T-cell (primary cell): ENCODE results near the gene HSPA14. TPM values are rescaled to one million over a fixed set of nuclear protein-coding genes. Genes with fewer than 3 reads are reported as not detected.

Experiments
- ATAC-seq, 4 experiments: fragments of 200-7000 bp in 3 of 4; fragments of 150-1000 bp in 1 of 4; cut with Tn5 transposase; replicated peaks in 1 of 4; 1 replicate in 3 of 4; 2 replicates in 1 of 4; pipeline ENCODE4 v1.10.0; 2021; ENCODE audit warnings: moderate library complexity in 3 of 4, mild to moderate bottlenecking in 2 of 4, moderate number of reproducible peaks in 1 of 4
- CTCF ChIA-PET, 2 donors: fragments of 300-600 bp; sonication (Branson Sonifier 250); formaldehyde crosslinking; loops; one replicate each; lab custom pipeline; 2022; ENCODE audit warnings: antibody characterized with exemption in 2 of 2; lab: Charles Lee
- POLR2A ChIA-PET, 2 donors: fragments of 300-600 bp; sonication (Branson Sonifier 250); formaldehyde crosslinking; loops; one replicate each; lab custom pipeline; 2022; ENCODE audit warnings: antibody characterized with exemption in 2 of 2; lab: Charles Lee
- DNase-seq, 35 experiments: peaks; one replicate each; pipeline versions ENCODE4 v3.0.0 to v3.0.0-alpha.2; 2013 to 2023
- H3K27ac ChIP-seq: one replicate; pipeline ENCODE4 v1.5.1; 2013; ENCODE audit warnings: low read length
- H3K27me3 ChIP-seq, 2 experiments: replicated peaks in 1 of 2; 1 replicate in 1 of 2; 2 replicates in 1 of 2; pipeline versions ENCODE4 v1.6.1 to v1.7.0; 2013; ENCODE audit warnings: low read length in 1 of 2, mixed read lengths in 1 of 2; ENCODE audit not compliant: control insufficient read depth in 2 of 2, insufficient read depth in 2 of 2; ENCODE audit errors: extremely low read depth in 1 of 2
- H3K36me3 ChIP-seq, 2 donors: 1 replicate in 1 of 2; 2 replicates in 1 of 2; pipeline versions ENCODE4 v1.6.1 to v1.7.0; 2013; ENCODE audit warnings: low read length in 1 of 2; ENCODE audit not compliant: control insufficient read depth in 2 of 2, insufficient read depth in 1 of 2; ENCODE audit errors: extremely low read depth in 1 of 2
- H3K4me1 ChIP-seq, 2 experiments: 1 replicate in 1 of 2; 2 replicates in 1 of 2; pipeline versions ENCODE4 v1.6.1 to v1.7.0; 2013; ENCODE audit warnings: low read length in 2 of 2, mixed read lengths in 1 of 2; ENCODE audit not compliant: insufficient read depth in 2 of 2, control insufficient read depth in 1 of 2; ENCODE audit errors: extremely low read depth in 1 of 2
- H3K4me3 ChIP-seq, 2 donors: 1 replicate in 1 of 2; 2 replicates in 1 of 2; pipeline versions ENCODE4 v1.5.1 to v1.7.0; 2013; ENCODE audit warnings: mild to moderate bottlenecking in 2 of 2, low read length in 1 of 2, moderate library complexity in 1 of 2; ENCODE audit not compliant: control insufficient read depth in 1 of 2; ENCODE audit errors: extremely low read depth in 1 of 2
- H3K9me3 ChIP-seq: 2 replicates; pipeline ENCODE4 v1.7.0; 2013
- H3K27ac Mint-ChIP-seq, 2 donors: one replicate each; pipeline ENCODE4 v1.8.0; 2020 to 2021; ENCODE audit warnings: mild to moderate bottlenecking in 2 of 2, mixed read lengths in 2 of 2
- H3K27me3 Mint-ChIP-seq, 2 donors: one replicate each; pipeline ENCODE4 v1.8.0; 2021 to 2022; ENCODE audit warnings: mixed read lengths in 2 of 2
- H3K36me3 Mint-ChIP-seq: one replicate; pipeline ENCODE4 v1.8.0; 2021; ENCODE audit warnings: mixed read lengths
- H3K4me1 Mint-ChIP-seq, 3 donors: one replicate each; pipeline ENCODE4 v1.8.0; 2020 to 2022; ENCODE audit warnings: mixed read lengths in 3 of 3, mild to moderate bottlenecking in 1 of 3
- H3K4me3 Mint-ChIP-seq, 3 donors: one replicate each; pipeline ENCODE4 v1.8.0; 2020 to 2022; ENCODE audit warnings: mild to moderate bottlenecking in 3 of 3, mixed read lengths in 3 of 3, moderate library complexity in 3 of 3
- H3K9me3 Mint-ChIP-seq, 3 donors: one replicate each; pipeline ENCODE4 v1.8.0; 2020 to 2022; ENCODE audit warnings: mixed read lengths in 3 of 3
- WGBS: methylation state at CpG from one replicate; pipeline ENCODE4 v1.1.5; 2013; ENCODE audit warnings: missing lambda C conversion rate; ENCODE audit not compliant: insufficient coverage; 5-methylcytosine and 5-hydroxymethylcytosine counted together
- total RNA-seq, 35 experiments: library from RNA in 6 of 35; stranded (reverse) in 6 of 35; fragments of 120-200 nt in 1 of 35; gene quantifications; one replicate each; pipeline versions ENCODE4 v1.2.1 to v1.2.4 and lab custom pipeline; 2013 to 2026

The HSPA14 gene
- total RNA-seq, 5 donors from 2014 or later (not counting 1 experiment from before 2014, with no cell fraction given), result 13.0 to 19.5 (median 15.0) TPM

DNA sequence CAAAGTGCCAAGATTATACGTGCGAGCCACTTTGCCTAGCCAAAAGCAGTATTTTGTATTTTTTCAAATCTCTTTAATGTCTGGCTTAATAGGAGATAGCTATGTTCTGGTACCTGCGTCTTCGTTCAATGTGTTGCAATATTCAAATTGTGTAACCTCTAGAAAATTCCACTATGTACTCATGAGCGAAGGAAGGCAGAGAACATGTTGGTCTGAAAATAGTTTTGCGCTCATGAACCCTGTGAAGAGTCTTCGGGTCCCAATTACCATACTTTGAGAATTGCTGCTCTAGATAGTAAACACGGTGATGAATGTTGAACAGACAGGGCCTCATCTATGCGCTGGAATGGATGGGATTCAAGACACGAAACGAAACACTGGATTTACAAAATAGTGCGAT lies 37.8 kb downstream of the HSPA14 start:
- Mint-ChIP-seq H3K4me3 (no peak overlapping the region), H3K4me1 (peaks cover 31 to 37% (median 32%) of the 10 kb centered on the region in 3 donors), H3K9me3 (no peaks in the 10 kb centered on the region), H3K27ac (no peak overlapping the region), H3K27me3 (no peaks in the 10 kb centered on the region), H3K36me3 (peaks cover 6% of the 10 kb centered on the region)
- Histone ChIP-seq H3K27me3 (no peaks in the 10 kb centered on the region), H3K27ac (no peak overlapping the region), H3K9me3 (no peaks in the 10 kb centered on the region), H3K4me1 (peaks cover 5 to 14% of the 10 kb centered on the region in 2 experiments), H3K36me3 (peaks cover 0 to 4% of the 10 kb centered on the region in 2 donors), H3K4me3 (no peak overlapping the region)
- POLR2A ChIA-PET, result no interaction called here
- DNase-seq, result no peak
- ATAC-seq, result no peak
- CTCF ChIA-PET, result no interaction called here
- WGBS, result 100% methylated on average over 7 of the region's 12 CpGs

- H3K36me3 ChIP-seq, result peaks cover 0 to 4% of the 10 kb centered on the region in 2 donors
- ChIA-PET POLR2A (interaction anchor here (0.7 to 0.8 kb wide), 2 partner anchors 10 to 496 kb away, joined by 3 to 5 read pairs; no protein-coding TSS in a partner anchor), CTCF (interaction anchor here in 1 of 2 donors (1.8 to 2.2 kb wide), 2 partner anchors 10 to 39 kb away, joined by 4 to 13 read pairs; partner anchors contain the start of genes CDNF, HSPA14 and MSANTD7)
- Mint-ChIP-seq H3K36me3 (peaks cover 2% of the 10 kb centered on the region), H3K27ac (no peak overlapping the region), H3K9me3 (no peaks in the 10 kb centered on the region), H3K4me3 (peak overlapping the region; percentile 92 to 93 (median 92)), H3K4me1 (peaks cover 31 to 38% (median 35%) of the 10 kb centered on the region in 3 donors), H3K27me3 (no peaks in the 10 kb centered on the region)
- H3K9me3 ChIP-seq, result no peaks in the 10 kb centered on the region
- no peak for DNase-seq
- WGBS, result 96% methylated on average over 7 of the region's 9 CpGs
- H3K4me3 ChIP-seq, result no peak overlapping the region
- no peak overlapping the region for H3K27ac ChIP-seq
- ATAC-seq, result no peak
- peaks cover 5 to 14% of the 10 kb centered on the region in 2 experiments for H3K4me1 ChIP-seq
- H3K27me3 ChIP-seq, result no peaks in the 10 kb centered on the region
These were observed 38.7 kb downstream of the HSPA14 start for GRCh38 chr10:14876764-14877163.

DNA sequence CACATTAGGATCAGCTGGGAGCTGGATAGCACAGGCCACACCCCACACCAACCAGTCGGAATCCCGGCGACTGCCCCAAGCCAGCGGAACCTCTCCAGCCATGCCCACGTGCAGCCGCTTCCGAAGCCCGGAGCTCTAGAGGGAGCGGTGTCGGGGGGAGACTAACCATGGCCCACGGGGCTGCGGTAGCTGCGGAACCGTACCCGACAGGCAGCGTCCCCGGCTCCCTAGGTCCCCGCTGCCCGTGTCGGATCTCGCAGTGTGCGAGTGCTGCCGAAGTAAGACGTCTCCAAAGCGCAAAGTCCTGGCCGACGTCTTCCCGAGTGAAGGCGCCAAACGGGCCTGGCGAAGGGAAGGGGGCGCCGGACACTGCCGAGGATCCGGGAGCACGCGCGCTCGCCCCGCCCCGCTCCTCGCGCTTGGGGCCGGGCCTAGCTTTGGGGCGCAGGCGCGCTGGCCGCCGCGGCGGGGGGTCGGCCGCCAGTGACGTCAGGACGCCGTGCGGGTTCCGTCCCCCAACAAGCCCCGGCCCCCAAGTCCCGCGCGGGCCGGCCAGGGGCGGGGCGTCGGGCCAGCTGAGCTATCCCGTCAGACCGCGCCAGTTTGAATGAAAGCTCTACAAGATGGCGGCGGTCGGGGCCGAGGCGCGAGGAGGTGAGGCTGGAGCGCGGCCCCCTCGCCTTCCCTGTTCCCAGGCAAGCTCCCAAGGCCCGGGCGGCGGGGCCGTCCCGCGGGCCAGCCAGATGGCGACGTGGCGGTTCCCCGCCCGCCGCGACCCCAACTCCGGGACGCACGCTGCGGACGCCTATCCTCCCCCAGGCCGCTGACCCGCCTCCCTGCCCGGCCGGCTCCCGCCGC lies 40.4 kb downstream of the HSPA14 start, which contains the start of gene SUV39H2:
Gene SUV39H2, plus strand, starts transcription at position 601 of the 858 bp plus-strand sequence. Its CDS starts 23 bp downstream, at position 624.
- Mint-ChIP-seq H3K27ac (peak within 1 kb of the TSS; percentile 74 to 82), H3K27me3 (no peaks in the 10 kb centered on the region), H3K4me3 (peak within 1 kb of the TSS; percentile 92 to 93 (median 92)), H3K4me1 (peaks cover 31 to 40% (median 35%) of the 10 kb centered on the region in 3 donors), H3K9me3 (no peaks in the 10 kb centered on the region), H3K36me3 (peaks cover 2% of the 10 kb centered on the region)
- H3K9me3 ChIP-seq, result no peaks in the 10 kb centered on the region
- peaks cover 5 to 14% of the 10 kb centered on the region in 2 experiments for H3K4me1 ChIP-seq
- H3K4me3 ChIP-seq, result peak within 1 kb of the TSS; percentile 89 to 98
- CTCF ChIA-PET, result interaction anchor here (0.6 to 2.2 kb wide), 6 partner anchors 11 to 616 kb away, joined by 3 to 13 read pairs (median 3); partner anchors contain the start of genes CDNF (in 1 of the 2), HSPA14 (in 1 of the 2) and MSANTD7 (in 1 of the 2)
- POLR2A ChIA-PET, result interaction anchor here (0.5 to 2.2 kb wide), 4 partner anchors 41 to 319 kb away, joined by 3 to 13 read pairs (median 5); partner anchors contain the start of genes CDNF (in 1 of the 2), HSPA14 (in 1 of the 2) and MSANTD7 (in 1 of the 2)
- ATAC-seq, result peak; percentile 89 to 93 (median 93)
- H3K27me3 ChIP-seq, result no peaks in the 10 kb centered on the region
- WGBS, result under 1% methylated on average over 99 of the region's 102 CpGs
- no peaks in the 10 kb centered on the region for H3K36me3 ChIP-seq
- peak within 1 kb of the TSS; percentile 40 for H3K27ac ChIP-seq
- DNase-seq, result peak; percentile 70 to 95 (median 81)

DNA sequence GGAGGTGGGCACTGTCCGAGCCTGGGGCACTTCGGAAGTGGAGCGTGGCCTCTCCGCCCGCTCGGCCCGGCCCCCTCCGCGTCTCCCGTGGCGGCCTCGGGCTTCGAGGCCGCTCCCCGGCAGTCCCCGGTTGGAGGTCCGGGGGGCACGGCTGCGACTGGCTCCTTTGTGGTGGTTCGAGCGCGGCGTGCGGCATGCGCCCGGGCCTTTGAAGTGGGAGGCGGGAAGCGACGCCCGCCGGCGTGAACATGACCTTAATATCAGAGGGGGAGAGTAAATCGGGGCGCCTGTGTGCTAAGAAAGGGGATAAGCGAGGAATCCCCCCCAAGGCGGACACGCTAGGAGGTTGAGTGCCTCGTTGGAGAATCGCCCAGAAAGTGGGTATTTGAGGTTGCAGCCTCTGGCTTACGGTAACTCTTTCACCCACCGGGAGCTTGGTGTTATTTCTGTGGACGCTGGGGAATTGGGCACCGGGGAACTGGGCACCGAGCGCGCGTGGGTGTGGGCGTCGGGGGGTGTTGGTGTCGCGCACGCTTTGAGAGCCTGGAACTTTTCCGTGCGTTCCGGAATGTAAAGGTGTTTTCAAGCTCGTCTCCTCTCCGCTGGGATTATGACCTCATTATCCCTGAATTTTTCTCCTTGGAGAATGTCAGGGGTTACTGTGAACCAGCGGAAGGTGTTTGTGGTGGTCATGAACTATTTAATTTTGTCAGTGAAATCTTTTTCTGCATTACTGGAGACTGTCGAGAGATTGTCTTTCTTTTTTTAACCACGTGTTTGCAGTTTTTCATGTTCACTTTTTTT lies 41.2 kb downstream of the HSPA14 start:
- DNase-seq, result peak in 26 of 35 experiments; percentile 1 to 52 (median 14)
- Histone ChIP-seq H3K27ac (no peak overlapping the region), H3K36me3 (no peaks in the 10 kb centered on the region), H3K9me3 (no peaks in the 10 kb centered on the region), H3K4me3 (peak overlapping the region; percentile 89 to 98), H3K4me1 (peaks cover 5 to 14% of the 10 kb centered on the region in 2 experiments), H3K27me3 (no peaks in the 10 kb centered on the region)
- Mint-ChIP-seq H3K27ac (peak overlapping the region; percentile 43 to 66), H3K4me1 (peaks cover 31 to 40% (median 35%) of the 10 kb centered on the region in 3 donors), H3K36me3 (peaks cover 2% of the 10 kb centered on the region), H3K9me3 (no peaks in the 10 kb centered on the region), H3K27me3 (no peaks in the 10 kb centered on the region), H3K4me3 (peak overlapping the region; percentile 86 to 92 (median 88))
- ATAC-seq, result peak; percentile 7 to 16 (median 12)
- CTCF ChIA-PET, result interaction anchor here (0.6 to 2.2 kb wide), 6 partner anchors 10 to 226 kb away, joined by 3 to 13 read pairs (median 3); partner anchors contain the start of genes CDNF (in 1 of the 2), HSPA14 (in 1 of the 2) and MSANTD7 (in 1 of the 2)
- under 1% methylated on average over 54 of the region's 60 CpGs for WGBS
- POLR2A ChIA-PET, result interaction anchor here (0.6 to 2.2 kb wide), 3 partner anchors 14 to 73 kb away, joined by 3 to 13 read pairs (median 3); partner anchors contain the start of genes CDNF (in 1 of the 2), HSPA14 (in 1 of the 2) and MSANTD7 (in 1 of the 2)

DNA sequence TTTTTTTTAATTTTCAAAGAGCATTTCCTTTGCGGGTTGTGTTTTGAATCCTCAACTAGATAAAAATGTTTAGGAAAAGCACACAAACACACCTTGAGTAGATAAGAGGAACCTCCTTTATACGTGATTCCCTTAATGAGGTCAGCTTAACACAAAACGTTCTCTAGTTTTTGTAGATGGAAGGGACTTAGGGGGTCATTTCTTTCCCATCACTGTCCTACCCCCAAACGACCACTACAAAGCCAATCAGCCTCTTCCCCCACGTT lies 41.8 kb downstream of the HSPA14 start:
- Histone ChIP-seq H3K36me3 (no peaks in the 10 kb centered on the region), H3K4me3 (peak overlapping the region in 1 of 2 donors; percentile 98), H3K9me3 (no peaks in the 10 kb centered on the region), H3K27me3 (no peaks in the 10 kb centered on the region), H3K27ac (no peak overlapping the region), H3K4me1 (peaks cover 5 to 14% of the 10 kb centered on the region in 2 experiments)
- WGBS, result no CpG with 5 or more reads among the region's 5 CpGs
- no peaks in the 10 kb centered on the region for H3K9me3 Mint-ChIP-seq
- H3K36me3 Mint-ChIP-seq, result peaks cover 2% of the 10 kb centered on the region
- H3K4me1 Mint-ChIP-seq, result peaks cover 31 to 40% (median 35%) of the 10 kb centered on the region in 3 donors
- ChIA-PET POLR2A (interaction anchor here (0.6 to 2.2 kb wide), 3 partner anchors 13 to 73 kb away, joined by 3 to 13 read pairs (median 3); partner anchors contain the start of genes CDNF (in 1 of the 2), HSPA14 (in 1 of the 2) and MSANTD7 (in 1 of the 2)), CTCF (interaction anchor here in 1 of 2 donors (1.1 to 1.2 kb wide), 2 partner anchors 22 to 25 kb away, joined by 3 to 4 read pairs; no protein-coding TSS in a partner anchor)
- peak overlapping the region; percentile 86 to 92 (median 88) for H3K4me3 Mint-ChIP-seq
- peak overlapping the region; percentile 43 to 66 for H3K27ac Mint-ChIP-seq
- no peak for DNase-seq
- no peaks in the 10 kb centered on the region for H3K27me3 Mint-ChIP-seq
- no peak for ATAC-seq
